CD1c-positive myeloid dendritic cell (primary cell): Measurements from ENCODE around the gene E2F4.
A peak's percentile ranks its signal among the peaks of the same experiment; 100 is the strongest.

Experiments used
- DNase-seq: peaks from one replicate; pipeline ENCODE4 v3.0.0-alpha.2; 2016; ENCODE audit errors: extremely low spot score

Gene E2F4

DNA sequence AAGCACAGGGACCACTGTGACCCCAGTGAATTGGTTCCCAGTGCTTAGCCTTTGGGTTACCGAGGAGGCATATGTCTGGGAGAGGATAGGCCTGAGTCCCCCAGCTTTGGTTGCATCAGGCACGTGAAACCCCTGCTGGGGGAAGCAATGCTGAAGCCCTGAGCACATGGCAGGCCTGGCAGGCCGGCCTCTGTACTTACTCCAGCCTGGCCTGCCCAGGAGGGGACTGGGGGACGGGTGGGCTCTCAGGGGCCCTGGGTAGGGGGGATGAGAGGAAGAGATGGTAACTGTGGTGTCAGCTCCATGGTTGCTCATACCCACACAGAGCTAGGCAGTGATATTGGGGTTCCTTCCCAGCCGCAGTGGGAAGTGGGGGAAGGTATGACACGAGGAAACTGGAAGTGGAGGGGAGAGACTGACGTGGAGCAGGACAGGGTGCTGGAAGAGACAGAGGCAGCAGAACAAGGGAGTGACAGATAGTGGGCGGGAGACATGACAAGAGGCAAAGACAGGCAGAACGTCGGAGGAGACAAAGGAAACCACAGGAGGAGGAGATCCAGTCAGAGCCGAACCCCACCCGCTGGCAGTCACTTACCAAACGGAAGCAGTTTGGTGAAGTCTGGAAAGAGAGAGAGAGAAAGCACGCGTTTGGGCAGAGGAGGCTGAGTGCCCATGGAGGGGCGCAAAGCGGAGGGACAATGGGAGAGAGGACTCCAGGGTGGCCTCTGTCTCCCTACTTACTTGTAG, 44.0 kb downstream of the E2F4 start:
- peak; percentile 10 for DNase-seq

DNA sequence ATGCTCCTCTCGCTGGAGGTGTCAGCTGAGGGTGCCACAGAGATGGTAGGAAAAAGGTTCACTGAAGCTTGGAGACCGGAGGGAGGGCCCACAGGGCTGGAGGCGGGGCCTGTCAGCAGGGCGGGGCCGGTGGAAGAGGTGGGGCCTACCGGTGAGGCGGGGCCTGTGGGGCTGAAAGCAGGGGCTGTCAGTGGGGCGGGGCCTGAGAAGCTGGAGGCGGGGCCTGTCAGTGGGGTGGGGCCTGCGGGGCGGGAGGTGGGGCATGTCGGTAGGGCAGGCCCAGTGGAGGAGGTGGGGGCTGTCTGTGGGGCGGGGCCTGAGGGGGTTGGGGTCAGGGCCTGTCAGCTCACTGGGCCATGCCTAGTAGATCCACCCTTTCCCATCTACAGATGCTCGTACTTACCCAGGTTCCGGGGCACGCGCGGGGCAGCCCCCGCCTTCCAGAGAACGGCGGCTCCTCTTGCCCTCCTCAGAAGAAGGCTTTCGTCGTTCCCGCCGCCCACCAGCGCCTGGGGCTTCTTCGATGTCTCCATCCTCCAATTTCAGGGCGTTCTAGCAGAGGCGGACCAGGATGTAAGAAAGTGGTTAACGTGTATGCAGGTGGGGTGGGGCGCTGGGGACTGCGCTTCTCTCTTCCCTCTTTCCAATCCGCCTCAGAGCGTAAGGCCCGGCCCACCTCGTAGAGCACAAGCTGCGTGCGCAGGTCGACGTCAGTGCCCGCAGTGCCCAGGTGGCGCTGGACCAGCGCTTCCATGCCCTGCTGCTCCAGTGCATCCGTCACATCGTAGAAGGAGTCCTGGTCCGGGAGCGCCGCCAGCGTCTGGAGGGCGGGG, 44.8 kb downstream of the E2F4 start:
- DNase-seq: peak; percentile 63

DNA sequence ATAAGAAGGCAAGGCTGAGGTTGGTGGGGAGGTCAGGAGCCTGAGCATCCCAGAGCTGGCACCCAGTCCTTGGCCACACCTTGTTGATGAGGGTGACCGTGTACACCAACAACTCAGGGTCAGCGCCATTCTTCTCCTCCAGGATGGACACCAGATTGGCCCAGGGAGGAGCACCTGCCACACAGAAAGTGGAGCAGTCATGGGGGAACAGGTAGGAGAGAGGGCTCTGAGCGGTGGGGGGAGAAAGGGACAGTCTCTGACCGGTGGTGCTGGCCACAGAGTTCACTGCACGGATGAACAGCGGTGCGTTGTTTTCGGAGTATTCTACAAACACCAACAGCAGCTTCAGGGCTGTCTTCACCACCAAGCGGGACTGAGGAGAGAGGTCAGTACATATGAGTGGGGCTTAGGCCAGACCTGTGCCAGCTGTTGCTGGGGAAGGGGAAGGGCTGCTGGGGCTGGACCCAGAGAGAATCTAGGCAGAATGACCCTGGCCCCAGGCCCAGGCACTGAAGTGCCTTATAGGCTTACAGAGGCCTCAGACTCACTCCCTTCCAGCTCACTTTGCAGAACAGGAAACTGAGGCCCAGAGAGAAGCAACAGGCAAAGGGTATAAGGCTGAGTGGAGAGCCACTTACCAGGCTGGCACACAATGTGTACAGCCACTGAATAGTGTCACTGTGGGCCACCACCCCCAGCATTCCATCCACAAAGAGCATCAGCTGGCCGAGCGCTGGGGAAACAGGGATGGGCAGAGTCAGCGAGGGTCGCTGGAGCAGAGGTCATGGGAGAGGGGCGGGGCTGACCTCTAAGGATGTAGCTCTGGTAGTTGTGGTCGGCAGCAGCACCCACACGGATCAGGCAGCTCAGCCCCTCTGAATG, 45.7 kb downstream of the E2F4 start:
- DNase-seq: no peak

DNA sequence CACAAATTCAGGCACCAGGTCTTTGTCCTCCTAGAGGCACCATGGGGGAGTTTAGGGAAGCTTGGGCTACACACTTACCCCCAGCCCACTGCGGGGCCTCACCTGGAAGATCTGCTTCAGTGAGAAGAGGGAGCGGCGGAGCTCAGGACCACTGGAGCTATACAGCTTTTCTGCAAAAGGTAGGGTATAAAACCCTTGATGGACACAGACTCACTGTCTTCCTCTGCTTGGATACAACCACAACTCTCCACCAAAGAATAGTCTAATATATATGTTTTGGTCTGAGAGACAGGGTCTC, 46.3 kb downstream of the E2F4 start:
- no peak for DNase-seq

DNA sequence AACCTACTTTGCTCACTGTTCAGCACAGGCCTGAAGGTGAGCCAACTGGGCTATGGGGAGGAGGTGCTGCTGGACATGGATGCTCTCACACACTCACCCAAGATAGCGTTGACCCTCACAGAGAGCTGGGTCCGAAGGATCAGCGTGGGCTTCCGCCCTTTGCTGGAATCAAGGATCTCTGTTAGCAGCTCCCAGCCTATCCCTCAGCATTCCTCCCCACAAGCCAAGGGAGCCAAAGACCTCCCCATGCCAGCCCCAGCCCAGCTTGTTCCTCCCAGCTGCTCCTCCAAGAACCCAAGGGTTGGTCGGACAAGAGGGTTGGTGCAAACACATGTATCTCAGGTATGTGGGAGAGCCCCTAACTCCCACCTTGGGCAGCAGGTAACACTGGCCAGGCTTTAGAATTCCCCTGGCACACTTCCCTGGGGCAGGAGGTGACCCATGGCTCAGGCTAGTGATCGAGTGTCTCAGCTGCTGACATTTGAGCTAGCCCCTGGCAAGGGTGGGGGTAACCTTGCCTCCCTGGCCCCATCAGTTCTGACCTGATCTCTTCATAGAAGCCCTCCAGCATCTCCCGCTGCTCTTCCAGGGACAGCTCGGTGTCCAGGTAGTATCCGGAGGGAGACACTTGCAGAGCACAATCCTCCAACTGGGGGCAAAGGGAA, 47.0 kb downstream of the E2F4 start:
- no peak for DNase-seq

DNA sequence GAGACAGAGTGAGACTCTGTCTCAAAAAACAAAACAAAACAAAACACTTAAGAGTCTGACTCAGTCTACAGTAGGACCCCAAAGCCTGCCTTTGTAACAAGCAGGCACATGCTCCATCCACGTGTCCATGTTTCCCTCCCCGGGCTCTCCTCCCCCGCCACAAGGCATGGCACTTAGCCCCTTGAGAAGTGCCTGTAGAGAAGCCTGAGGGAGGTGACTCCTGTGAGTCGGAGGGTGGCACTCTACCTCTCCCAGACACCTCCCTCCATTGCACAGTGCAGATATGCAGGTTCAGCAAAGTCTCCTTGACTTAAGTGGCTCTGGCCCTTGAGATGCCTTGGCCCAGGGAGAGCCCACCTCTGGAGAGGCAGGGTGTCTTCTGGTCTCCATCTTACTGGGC, 48.6 kb downstream of the E2F4 start:
- DNase-seq: no peak

DNA sequence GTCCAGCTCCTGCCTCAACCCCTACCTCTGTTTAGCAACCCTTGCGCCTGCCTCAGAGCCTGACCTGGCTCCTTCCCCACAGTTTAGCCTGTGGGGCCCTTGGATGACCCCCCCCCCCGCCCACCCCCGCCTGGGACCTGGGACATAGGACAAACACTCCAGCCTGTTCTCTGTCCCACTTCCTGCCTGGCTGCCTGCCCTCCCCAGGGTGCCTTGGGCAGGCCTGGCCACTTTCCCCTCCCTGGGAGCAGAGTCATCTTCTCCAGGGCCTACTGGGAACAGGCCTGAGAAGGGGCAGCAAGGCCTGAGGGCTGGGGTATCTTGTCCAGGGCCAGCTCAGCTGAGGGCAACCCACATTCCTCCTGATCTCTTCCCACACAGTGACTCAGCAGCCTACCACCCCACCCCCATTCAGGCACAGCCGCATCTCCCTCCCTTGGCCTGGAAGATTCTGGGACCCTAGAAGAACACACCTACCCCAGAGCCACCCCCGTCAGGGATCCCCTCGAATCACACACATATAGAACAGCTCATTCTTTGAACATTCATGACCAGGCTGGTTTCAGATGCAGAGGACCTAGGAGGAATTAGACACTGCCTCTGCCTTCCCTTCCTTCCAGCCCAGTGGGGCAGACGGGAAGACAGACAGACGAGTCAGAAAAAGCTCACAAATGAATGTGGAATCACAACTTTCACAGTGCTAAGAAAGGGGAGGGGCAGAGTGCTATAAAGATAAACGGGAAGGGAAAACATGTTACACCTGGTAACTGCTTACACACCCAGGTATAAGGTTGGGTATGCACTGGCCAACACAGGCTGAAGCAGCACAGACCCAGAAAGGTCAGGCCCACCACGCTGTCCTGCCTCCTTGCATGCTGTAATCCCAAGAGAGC, 49.3 kb downstream of the E2F4 start:
- peak; percentile 36 for DNase-seq

DNA sequence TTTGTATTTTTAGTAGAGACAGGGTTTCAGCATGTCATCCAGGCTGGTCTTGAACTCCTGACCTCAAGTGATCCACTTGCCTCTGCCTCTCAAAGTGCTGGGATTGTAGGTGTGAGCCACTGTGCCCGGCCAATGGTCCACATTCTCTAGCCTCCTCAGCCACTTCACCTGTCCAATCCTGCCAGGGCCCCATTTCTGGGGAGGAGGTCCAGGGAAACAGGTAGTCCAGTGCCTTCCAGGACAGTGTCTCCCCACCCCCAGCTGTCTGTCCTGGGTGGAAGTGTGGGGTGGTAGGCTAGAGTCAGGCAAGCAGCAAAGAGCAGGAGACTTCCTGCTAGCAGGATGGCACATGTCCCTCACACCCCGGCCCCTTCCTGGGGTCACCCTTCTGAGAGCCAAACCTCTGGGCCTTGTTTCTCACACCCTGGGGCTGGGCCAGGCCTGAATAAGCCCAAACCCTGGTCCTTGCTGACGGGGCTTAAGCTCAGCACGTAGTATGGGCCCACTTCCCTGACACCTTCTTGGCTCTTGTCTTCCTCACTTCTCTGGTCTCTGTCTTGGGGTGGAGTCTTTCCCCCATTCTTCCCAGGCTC, 50.3 kb downstream of the E2F4 start:
- DNase-seq: no peak

DNA sequence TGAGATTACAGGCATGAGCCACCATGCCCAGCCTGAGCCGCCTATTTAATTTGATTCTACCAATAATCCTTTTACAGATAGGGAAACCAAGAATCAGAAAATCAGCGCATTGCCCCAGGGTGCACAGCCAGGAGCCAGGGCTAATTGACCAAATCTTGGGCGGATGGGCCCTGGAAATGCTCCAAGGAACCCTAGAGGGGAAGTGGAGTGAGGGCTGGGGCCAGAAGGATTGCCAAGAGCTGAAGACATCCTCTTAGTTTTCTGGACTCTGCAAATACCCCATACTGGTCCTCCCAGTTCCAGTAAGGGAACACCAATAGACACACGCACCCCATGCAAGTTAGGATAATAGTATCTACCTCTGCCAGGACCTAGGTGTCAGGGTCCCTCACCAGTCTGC, 51.5 kb downstream of the E2F4 start:
- peak; percentile 63 for DNase-seq

DNA sequence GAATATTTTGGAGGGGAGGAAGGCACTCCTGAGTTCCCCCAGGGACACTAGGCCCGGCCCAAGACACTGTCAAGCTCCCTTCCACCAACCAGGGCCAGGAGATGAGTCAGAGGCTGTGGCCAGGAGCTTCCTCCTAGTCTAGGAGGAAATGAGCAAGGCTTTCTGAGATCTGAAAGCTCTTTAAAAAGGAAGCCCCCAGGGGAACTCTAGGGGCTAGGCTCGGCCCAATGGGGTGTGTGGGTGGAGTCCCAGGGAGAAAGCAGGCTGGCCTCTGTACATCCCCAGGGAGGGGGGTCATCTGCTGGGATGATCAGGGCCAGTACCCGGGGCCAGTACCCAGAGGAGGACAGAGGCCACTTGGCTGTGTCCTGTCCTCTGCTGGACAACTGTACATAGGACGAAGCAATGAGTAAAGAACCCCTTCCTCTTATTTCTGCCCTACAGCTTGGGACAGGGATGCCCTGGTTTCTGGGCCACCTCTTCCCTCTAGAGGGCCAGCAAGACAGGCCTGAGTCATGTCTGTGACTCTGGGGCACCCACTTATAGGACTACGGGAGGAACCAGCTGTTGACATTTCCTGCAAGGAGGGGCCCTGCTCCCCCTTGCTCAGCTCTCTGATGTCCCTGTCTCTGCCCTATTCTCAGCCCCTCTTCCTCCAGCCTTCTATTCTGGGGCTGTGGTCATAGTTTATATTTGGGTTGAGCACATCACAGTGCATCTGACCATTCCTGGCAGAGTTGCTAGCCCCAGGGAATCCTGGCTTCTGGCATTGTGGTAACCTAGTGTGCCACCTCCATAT, 52.6 kb downstream of the E2F4 start:
- DNase-seq: peak; percentile 97

DNA sequence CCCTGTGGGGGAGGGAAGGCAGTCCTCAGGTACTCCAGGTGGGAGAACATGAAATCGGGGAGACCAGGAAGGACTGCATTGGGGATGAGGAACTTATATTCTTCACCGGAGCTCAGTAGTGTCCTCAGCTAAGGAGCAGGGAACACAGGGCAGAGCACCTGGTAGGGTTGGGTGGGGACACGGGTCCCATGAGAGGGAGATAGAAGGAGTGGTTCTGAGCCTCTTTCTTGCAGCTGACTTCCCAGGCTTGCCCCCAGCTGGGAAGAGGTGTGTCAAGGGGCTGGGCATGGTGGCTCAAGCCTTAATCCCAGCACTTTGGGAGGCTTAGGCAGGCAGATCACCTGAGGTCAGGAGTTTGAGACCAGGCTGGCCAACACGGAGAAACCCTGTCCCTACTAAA, 53.2 kb downstream of the E2F4 start:
- DNase-seq: no peak

DNA sequence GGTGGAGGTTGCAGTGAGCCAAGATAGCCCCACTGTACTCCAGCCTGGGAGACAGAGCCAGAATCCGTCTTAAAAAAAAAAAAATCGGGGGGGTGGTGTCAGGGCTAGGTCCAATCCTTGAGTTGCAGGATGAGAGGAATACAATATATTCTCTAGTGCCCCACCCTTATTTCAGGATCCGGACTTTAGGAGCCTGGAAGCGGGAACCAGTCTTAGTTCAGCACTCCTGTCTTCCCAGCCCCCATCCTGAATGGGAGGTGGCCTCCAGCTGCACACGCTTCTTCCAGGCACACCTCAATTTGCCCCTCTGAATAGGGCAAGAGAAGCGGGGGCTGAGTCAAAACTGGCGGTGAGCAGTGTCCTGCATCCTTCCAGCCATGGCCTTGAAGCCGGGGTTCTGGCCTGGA, 53.7 kb downstream of the E2F4 start:
- DNase-seq: no peak

DNA sequence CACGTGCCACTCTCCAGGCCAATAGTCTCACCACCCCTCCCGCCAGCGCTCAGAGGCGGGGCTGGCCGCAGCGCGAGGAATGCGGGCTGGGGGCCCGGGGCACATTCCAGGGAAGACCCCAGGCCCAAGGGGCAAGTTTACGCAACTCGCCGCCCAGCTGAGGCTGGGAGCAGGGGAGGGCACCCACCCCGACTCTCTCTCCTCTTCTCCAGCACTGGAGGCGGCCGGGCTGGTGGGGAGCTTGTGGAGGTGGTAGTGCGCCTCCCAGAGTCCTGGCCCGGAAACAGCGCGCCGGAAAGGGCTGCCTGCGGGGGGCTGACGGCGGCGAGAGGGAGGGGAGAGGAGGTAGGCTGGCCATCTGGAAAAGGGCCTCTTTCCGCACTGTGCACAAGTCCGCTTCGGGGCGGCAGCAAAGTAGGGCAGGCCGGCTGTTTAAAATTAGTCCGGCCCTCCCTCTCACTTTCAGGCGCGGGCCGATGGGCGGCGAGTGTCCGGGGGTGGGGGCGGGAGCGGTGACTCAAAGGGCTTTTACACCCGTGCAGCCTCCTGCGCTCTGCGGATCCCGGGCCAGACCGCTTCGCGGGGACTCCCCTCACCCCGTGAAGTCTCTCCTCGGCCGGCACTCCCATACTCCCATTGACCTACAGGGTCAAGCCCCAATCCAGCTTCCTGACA, 54.3 kb downstream of the E2F4 start:
- DNase-seq: peak; percentile 86

DNA sequence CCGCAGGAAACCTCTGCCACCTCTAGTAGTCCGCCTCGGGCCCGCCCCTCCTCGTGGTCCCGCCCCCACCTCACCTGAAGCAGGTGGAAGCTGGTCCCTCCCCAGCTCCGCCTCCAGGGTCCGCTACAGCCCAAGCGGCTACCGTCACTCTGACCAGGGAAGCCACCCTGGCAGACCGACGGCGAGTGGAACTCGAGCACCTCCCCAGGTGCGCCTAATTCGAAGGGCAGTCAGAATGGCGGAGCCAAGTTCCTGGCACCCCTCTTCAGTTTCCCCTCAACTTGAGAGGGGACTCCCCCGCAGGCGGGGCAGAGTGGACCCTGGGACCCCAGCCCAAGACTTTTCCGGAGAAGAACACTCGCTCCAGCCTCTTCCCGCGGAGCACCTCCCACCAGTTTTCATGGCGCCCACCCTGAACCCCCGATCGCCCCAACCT, 54.8 kb downstream of the E2F4 start:
- DNase-seq: no peak

DNA sequence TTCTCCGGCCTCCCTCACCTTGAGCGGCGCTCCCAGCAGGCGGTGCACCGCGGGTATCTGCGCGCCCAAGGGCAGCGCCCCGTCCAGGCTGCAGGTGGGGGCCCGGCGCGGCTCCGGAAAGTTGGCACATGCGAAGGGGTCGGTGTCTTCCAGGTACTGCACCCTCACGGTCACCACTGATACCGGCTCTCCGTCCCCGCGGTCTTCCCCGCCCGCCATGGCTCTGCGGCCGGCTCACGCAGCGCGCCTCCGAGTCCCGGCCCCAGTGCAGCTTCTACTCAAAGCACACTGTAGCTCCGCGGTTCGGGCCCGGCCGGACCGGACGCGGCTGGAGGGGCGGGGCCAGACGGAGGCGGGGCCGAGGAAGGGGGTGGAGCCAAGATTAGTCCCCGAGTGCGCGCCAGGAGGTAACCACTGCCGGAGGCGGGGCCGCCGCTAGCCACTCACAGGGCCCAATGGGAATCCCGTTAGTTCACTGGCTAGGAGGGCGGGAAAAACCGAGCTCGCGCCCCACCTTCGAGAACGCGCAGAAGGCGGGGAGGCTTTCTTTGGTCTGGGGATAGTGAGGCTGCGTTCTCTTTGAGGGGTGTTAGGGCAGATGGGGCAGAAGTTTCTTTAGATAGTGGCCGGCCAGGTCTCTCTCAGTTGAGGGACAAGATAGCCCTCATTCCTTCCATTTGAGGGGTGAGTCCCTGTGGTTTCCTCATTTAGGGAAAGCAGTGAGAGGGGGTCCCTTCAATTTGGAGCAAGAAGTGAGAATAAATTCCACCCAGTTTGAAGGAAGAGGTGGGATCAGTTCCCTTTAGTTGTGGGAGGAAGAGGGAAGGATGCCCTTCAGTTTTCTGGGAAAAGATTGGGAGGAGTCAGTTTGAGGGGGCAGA, 55.5 kb downstream of the E2F4 start, which contains the start of gene FHOD1:
Gene FHOD1, minus strand, starts transcription at position 290 of the 881 bp plus-strand sequence. Its CDS starts 71 bp downstream, at position 219.
- peak; percentile 97 for DNase-seq

DNA sequence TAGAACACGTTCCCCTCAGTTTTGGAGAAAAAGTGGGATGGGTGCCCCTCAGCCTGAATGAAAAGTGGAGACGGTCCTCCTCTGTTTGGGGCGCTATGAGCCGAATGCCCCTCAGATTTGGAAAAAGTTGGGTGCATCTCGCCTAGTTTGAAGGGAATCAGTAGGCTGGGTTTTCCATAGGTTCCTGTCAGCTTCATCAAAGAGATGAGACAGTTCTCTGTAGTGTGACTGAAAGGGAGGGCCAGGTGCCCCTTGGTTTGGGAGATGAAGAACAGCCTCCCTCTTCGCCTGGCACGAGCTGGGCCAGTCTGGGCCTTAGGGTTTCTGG, 56.1 kb downstream of the E2F4 start:
- no peak for DNase-seq
